Erythroblast (primary cell): ENCODE measurements around the gene DHX40.

ENCODE experiments used
- GATA1 ChIP-seq: IDR thresholded peaks from 2 replicates; pipeline ENCODE4 v1.6.1; 2011; ENCODE audit warnings: low read depth, mild to moderate bottlenecking, control low read depth, low read length, moderate library complexity
- POLR2A ChIP-seq: IDR thresholded peaks from 2 replicates; pipeline ENCODE4 v1.6.1; 2011; ENCODE audit warnings: mild to moderate bottlenecking, low read length

DNA sequence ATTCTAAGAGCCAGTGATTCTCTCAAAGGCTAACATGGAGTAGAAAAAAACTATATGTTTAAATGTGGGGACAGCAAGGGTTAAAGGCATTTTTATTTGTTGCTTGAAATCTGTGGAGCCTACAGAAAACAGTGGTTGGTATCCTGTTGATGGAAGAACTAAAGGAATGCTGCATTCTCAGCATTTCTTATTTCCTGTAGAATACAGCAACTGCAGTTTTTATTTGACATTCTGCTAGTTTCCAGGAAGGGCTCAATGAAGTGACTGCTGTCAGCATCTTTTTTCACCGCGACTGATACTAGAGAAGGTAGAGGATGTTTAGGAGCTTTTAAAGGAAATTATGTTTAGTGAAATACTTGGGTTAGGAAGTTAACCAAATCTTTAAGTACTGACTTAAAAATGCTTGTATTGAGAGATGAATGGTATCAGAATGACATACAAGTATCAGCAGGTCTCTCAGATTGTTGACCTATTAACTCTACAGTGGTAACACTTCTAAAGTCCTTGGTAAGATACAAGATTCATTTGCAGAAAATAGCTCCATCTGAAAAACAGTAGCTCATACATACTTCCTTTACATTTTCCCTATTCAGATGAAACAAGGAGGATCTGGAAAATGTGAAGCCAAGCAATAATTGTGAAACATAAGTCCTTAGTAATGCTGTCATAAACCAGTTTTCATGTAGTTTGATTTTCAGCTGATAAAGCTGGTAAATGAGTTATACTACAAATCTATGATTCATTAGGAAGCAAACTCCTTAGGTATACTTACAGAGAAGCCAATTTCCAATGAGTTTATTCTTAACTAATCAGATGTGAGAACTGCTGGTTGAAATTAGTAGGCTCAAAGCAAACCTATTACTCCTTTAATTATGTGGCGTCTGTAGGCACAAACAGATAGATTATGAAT, 69.5 kb downstream of the DHX40 start:
- TF ChIP-seq GATA1 (no peak), POLR2A (no peak)
